ENCODE measurements around the gene CACNA1I. TPM values are rescaled to one million over a fixed set of nuclear protein-coding genes. Genes with fewer than 3 reads are reported as not detected.

Gene CACNA1I
- total and polyA plus RNA-seq, 2 donors (not counting 3 experiments of a cell fraction or from before 2014, with no cell fraction given) = not detected

DNA sequence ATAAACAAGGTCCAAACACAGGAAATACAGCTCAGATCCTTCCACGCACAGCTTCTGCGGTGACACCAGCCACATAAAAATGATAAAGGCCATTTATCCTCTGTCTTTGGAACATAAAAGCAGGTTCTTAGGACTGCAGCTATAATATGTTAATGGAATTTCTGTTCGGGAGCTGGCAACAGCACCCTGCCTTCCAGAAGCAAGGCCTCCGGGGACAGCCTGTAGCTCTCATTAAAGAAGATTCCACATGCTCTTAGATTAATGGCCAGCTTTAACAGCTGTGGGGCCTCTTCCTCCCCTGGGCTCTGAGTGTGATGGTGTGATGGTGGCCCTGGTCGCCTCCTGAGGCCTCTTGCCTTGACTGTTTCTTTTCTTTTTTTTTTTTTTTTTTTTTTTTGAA, 137.3 kb downstream of the CACNA1I start:
- FAIRE-seq = no peak
- DNase-seq (ENCODE audit: low read depth, low spot score) = no peak
- Histone ChIP-seq H3K79me2 (ENCODE audit: control insufficient read depth, insufficient read depth, low read length) (no peaks in the 10 kb centered on the region), H3K27ac (ENCODE audit: insufficient read depth, low read depth, low read length) (no peak overlapping the region), H3K36me3 (ENCODE audit: control insufficient read depth in 2 of 2, extremely low read depth in 1 of 2, insufficient read depth in 2 of 2, low read length in 2 of 2) (no peaks in the 10 kb centered on the region), H3K9me1 (replicated peaks; ENCODE audit: control insufficient read depth, extremely low read depth, insufficient read depth, low read length) (no peaks in the 10 kb centered on the region), H3K4me2 (ENCODE audit: insufficient read depth, low read length) (no peak overlapping the region), H3K4me1 (ENCODE audit: control insufficient read depth, extremely low read depth, insufficient read depth, low read length) (no peaks in the 10 kb centered on the region), H4K20me1 (replicated peaks; ENCODE audit: control insufficient read depth, extremely low read depth, insufficient read depth, low read length) (no peaks in the 10 kb centered on the region), H3K4me3 (replicated peaks in 1 of 3; ENCODE audit: insufficient read depth in 1 of 3, low read depth in 1 of 3, low read length in 3 of 3) (no peak overlapping the region), H3K27me3 (ENCODE audit: control insufficient read depth in 2 of 2, insufficient read depth in 2 of 2, low read length in 2 of 2) (no peaks in the 10 kb centered on the region), H2AFZ (ENCODE audit: low read depth, low read length) (no peak overlapping the region), H3K9ac (replicated peaks; ENCODE audit: extremely low read depth, insufficient read depth, low read length) (no peak overlapping the region), H3K9me3 (replicated peaks; ENCODE audit: control insufficient read depth, insufficient read depth, low read length) (no peaks in the 10 kb centered on the region)
- TF ChIP-seq POLR2AphosphoS5 (IDR thresholded peaks at IDR 0.05; ENCODE audit: insufficient read depth, low read depth, low read length) (no peak), JUN (IDR thresholded peaks at IDR 0.05; ENCODE audit: borderline replicate concordance, insufficient read depth, insufficient read length, low read depth) (no peak), GATA2 (IDR thresholded peaks at IDR 0.05; ENCODE audit: insufficient read depth, insufficient read length, low read depth, low read length) (no peak)
- intact Hi-C loops (cut with micrococcal nuclease) (no loop called here), dilution Hi-C loops (cut with MboI; ENCODE audit: extremely low pct_ligation_motif_present, low sequenced_read_pairs) (no loop called here)
- ChIA-PET CTCF (interaction anchor here (0.7 to 1.5 kb wide), 2 partner anchors 12 to 316 kb away, joined by 3 to 4 read pairs; no protein-coding TSS in a partner anchor), POLR2A (no interaction called here)
- BruUV-seq (replicated peaks) = no TSS peak

DNA sequence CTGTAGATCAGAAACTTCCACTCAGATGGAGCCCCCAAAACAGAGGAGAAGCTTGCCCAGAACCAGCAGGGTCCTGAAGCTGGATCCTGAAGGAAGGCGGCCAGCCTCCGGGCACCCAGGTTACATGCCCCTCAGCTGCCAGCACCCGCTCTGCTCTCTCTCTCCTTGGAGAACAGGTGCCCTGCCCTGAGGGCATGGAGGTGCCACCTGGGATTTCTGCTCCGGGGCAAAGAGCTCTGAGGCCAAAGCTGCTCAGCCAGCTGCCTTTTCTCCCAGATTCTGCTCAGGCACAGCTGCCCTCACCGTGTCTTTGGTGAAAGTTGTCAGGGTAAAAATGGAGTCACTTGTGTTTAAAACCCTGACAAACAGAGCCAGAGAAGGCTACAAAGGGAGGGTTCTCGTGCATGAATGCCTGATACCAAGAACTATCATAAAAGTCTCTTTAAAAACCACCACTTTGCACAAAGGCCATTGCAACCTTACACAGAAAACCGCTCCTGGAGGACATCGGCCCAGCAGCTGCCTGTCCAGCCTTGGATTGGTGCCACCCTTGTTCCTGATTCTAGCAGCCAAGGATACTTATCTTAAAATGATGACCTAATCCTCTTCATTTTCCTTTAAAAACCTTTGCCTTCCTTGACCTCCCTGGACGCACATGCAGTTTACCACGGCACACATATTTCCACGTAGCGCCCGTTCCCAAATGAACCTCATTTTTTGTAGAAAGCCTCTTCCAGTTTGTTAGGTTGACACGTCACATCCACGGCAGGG, 140.0 kb downstream of the CACNA1I start:
- Histone ChIP-seq H4K20me1 (replicated peaks; ENCODE audit: control insufficient read depth, extremely low read depth, insufficient read depth, low read length) (no peaks in the 10 kb centered on the region), H3K4me1 (ENCODE audit: control insufficient read depth, extremely low read depth, insufficient read depth, low read length) (no peaks in the 10 kb centered on the region), H3K27ac (ENCODE audit: insufficient read depth, low read depth, low read length) (no peak overlapping the region), H3K27me3 (ENCODE audit: control insufficient read depth in 2 of 2, insufficient read depth in 2 of 2, low read length in 2 of 2) (no peaks in the 10 kb centered on the region), H3K4me3 (replicated peaks in 1 of 3; ENCODE audit: insufficient read depth in 1 of 3, low read depth in 1 of 3, low read length in 3 of 3) (no peak overlapping the region), H3K4me2 (ENCODE audit: insufficient read depth, low read length) (no peak overlapping the region), H2AFZ (ENCODE audit: low read depth, low read length) (no peak overlapping the region), H3K9me3 (replicated peaks; ENCODE audit: control insufficient read depth, insufficient read depth, low read length) (no peaks in the 10 kb centered on the region), H3K9ac (replicated peaks; ENCODE audit: extremely low read depth, insufficient read depth, low read length) (no peak overlapping the region), H3K36me3 (ENCODE audit: control insufficient read depth in 2 of 2, extremely low read depth in 1 of 2, insufficient read depth in 2 of 2, low read length in 2 of 2) (no peaks in the 10 kb centered on the region), H3K9me1 (replicated peaks; ENCODE audit: control insufficient read depth, extremely low read depth, insufficient read depth, low read length) (no peaks in the 10 kb centered on the region), H3K79me2 (ENCODE audit: control insufficient read depth, insufficient read depth, low read length) (no peaks in the 10 kb centered on the region)
- dilution Hi-C loops (cut with MboI; ENCODE audit: extremely low pct_ligation_motif_present, low sequenced_read_pairs) = no loop called here
- BruUV-seq (replicated peaks) = no TSS peak
- CTCF ChIA-PET = interaction anchor here (1.4 to 1.6 kb wide), 2 partner anchors 57 to 314 kb away, joined by 3 to 6 read pairs; no protein-coding TSS in a partner anchor
- intact Hi-C loops (cut with micrococcal nuclease) = no loop called here
- POLR2A ChIA-PET = no interaction called here
- TF ChIP-seq MYC (IDR thresholded peaks at IDR 0.05; ENCODE audit: low read depth, low read length) (no peak), FOS (IDR thresholded peaks at IDR 0.05; ENCODE audit: borderline replicate concordance, insufficient read depth, low read length) (no peak)
- FAIRE-seq (no peak), DNase-seq (ENCODE audit: low read depth, low spot score) (no peak)
